BLaER1 (cell line): ENCODE results near the gene C5.
A peak's percentile ranks its signal among the peaks of the same experiment; 100 is the strongest.

Source experiments
- H3K27ac ChIP-seq: shearing (Covaris generic); formaldehyde crosslinking; 2 replicates; pipeline ENCODE4 v1.8.1; 2022
- H3K27me3 ChIP-seq: shearing (Covaris generic); formaldehyde crosslinking; 2 replicates; pipeline ENCODE4 v1.8.1; 2022
- H3K36me3 ChIP-seq: shearing (Covaris generic); formaldehyde crosslinking; 2 replicates; pipeline ENCODE4 v1.8.1; 2022
- H3K4me1 ChIP-seq: shearing (Covaris generic); formaldehyde crosslinking; 2 replicates; pipeline ENCODE4 v1.8.1; 2022
- H3K4me2 ChIP-seq: shearing (Covaris generic); formaldehyde crosslinking; 2 replicates; pipeline ENCODE4 v1.8.1; 2022
- H3K4me3 ChIP-seq: shearing (Covaris generic); formaldehyde crosslinking; 2 replicates; pipeline ENCODE4 v1.8.1; 2022
- H3K9ac ChIP-seq: shearing (Covaris generic); formaldehyde crosslinking; 2 replicates; pipeline ENCODE4 v1.8.1; 2022
- H3K9me3 ChIP-seq: shearing (Covaris generic); formaldehyde crosslinking; 2 replicates; pipeline ENCODE4 v1.8.1; 2022
- H4K20me1 ChIP-seq: shearing (Covaris generic); formaldehyde crosslinking; 2 replicates; pipeline ENCODE4 v1.8.1; 2022
- Cebpa-rat ChIP-seq: shearing (Covaris generic); IDR thresholded peaks from 2 replicates; pipeline ENCODE4 v1.8.1; 2022

Gene C5

DNA sequence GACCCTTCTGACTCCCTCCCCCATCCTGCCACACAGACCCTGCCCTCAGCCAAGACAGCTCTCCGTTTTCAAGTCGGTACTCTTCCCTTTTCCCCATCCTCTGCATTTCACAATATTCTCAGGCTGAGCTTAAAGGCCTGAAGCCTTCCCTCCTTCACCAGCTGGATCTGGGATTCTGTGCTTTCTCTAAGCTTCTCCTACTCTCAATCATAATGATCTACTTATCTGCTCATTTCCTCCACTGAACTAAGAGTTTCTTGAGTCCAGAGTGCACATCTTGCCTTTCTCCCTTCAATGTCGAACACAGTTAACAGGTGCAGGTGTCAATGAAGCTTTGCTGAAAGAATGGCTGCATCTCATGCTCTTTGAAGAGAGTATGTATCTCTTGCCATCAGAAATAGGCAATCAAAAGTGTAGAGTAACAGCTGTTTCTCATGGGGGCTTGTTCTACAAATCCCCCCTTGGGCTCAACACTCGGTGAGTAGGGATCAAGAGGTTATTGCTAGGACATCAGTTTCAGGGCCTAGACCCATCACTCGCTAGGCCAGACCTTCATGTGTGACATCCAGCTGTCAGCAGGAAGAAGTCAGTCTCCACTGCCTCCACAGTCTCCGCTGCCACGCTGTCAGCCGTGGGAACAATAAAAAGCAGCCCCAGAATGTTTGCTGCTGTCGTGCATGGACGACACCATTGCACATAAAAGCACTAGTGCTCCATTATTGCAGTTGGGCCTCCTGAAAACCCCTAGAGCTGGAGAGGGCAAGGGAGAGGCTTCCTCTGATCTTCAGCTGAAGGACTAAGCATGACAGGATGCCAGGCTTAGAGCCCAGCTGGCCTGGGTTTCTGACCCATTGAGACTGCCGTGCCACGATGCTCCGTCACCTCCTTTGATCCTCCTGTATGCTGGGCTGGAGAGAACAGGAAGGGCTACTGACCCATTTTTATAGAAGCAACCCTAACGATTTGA, 147.2 kb downstream of the C5 start:
- H3K9ac ChIP-seq: no peak overlapping the region
- no peaks in the 10 kb centered on the region for H3K36me3 ChIP-seq
- H3K27me3 ChIP-seq: no peaks in the 10 kb centered on the region
- no peaks in the 10 kb centered on the region for H4K20me1 ChIP-seq
- H3K9me3 ChIP-seq: no peaks in the 10 kb centered on the region
- TF ChIP-seq Cebpa-rat: 0 out of 2 replicates have a peak, but pooled peaks have one; percentile 9
- H3K4me2 ChIP-seq: peak overlapping the region; percentile 70
- H3K27ac ChIP-seq: peak overlapping the region; percentile 53; the same call in 1 of the 2 replicates
- H3K4me3 ChIP-seq: no peak overlapping the region
- peaks cover 88% of the 10 kb centered on the region for H3K4me1 ChIP-seq
